BE2C (cell line): ENCODE results near the gene LYRM4.

Source experiments
- DNase-seq: peaks from one replicate; pipeline ENCODE4 v3.0.0-alpha.2; 2020
- H3K27me3 ChIP-seq: fragments of 250-450 bp; sonication (Bioruptor Pico); 2 replicates; pipeline ENCODE4 v1.5.1; 2020; ENCODE audit warnings: mild to moderate bottlenecking
- H3K36me3 ChIP-seq: fragments of 250-450 bp; sonication (Bioruptor Pico); 2 replicates; pipeline ENCODE4 v1.5.1; 2020; ENCODE audit warnings: mild to moderate bottlenecking
- H3K4me1 ChIP-seq: fragments of 250-450 bp; sonication (Bioruptor Pico); 2 replicates; pipeline ENCODE4 v1.5.1; 2020
- H3K4me3 ChIP-seq: 2 replicates; pipeline ENCODE4 v1.5.1; 2011; ENCODE audit warnings: low read depth, low read length
- H3K9me3 ChIP-seq: fragments of 250-450 bp; sonication (Bioruptor Pico); 2 replicates; pipeline ENCODE4 v1.5.1; 2020
- CTCF ChIP-seq: IDR thresholded peaks from 2 replicates; pipeline ENCODE4 v1.5.1; 2012; ENCODE audit warnings: mild to moderate bottlenecking, low read depth, low read length

LYRM4 gene

GRCh38 chr6:5084781-5085647, 175.7 kb downstream of the LYRM4 start, which contains the start of gene PPP1R3G:
Gene PPP1R3G (plus strand): TSS chr6:5085341. CDS start chr6:5085486, 145 bp downstream.
- no peak for TF ChIP-seq CTCF
- H3K27me3 ChIP-seq, result peaks cover 39% of the 10 kb centered on the region
- peak; percentile 24 for DNase-seq

GRCh38 chr6:5084360-5084780, 176.4 kb downstream of the LYRM4 start:
- Histone ChIP-seq H3K4me1 (no peaks in the 10 kb centered on the region), H3K9me3 (no peaks in the 10 kb centered on the region), H3K4me3 (peak overlapping the region; percentile 45), H3K27me3 (peaks cover 39% of the 10 kb centered on the region), H3K36me3 (no peaks in the 10 kb centered on the region)
- no peak for TF ChIP-seq CTCF
- no peak for DNase-seq

More at GRCh38 chr6:5084781-5085647, 175.7 kb downstream of the LYRM4 start, which contains the start of gene PPP1R3G:
- Histone ChIP-seq H3K36me3 (no peaks in the 10 kb centered on the region), H3K9me3 (no peaks in the 10 kb centered on the region), H3K4me1 (no peaks in the 10 kb centered on the region), H3K4me3 (peak within 1 kb of the TSS; percentile 45)

GRCh38 chr6:5083813-5084359, 176.9 kb downstream of the LYRM4 start:
- no peak for DNase-seq
- Histone ChIP-seq H3K36me3 (no peaks in the 10 kb centered on the region), H3K9me3 (no peaks in the 10 kb centered on the region), H3K27me3 (peaks cover 39% of the 10 kb centered on the region), H3K4me1 (no peaks in the 10 kb centered on the region), H3K4me3 (no peak overlapping the region)
- no peak for TF ChIP-seq CTCF

- no peak overlapping the region for H3K4me3 ChIP-seq
- no peak for TF ChIP-seq CTCF
- no peaks in the 10 kb centered on the region for H3K4me1 ChIP-seq
- H3K36me3 ChIP-seq, result no peaks in the 10 kb centered on the region
- DNase-seq, result no peak
- H3K9me3 ChIP-seq, result no peaks in the 10 kb centered on the region
- H3K27me3 ChIP-seq, result peaks cover 39% of the 10 kb centered on the region
Measured at GRCh38 chr6:5083307-5083583, 177.5 kb downstream of the LYRM4 start.

- Histone ChIP-seq H3K9me3 (no peaks in the 10 kb centered on the region), H3K4me1 (no peaks in the 10 kb centered on the region), H3K27me3 (peaks cover 39% of the 10 kb centered on the region), H3K4me3 (no peak overlapping the region), H3K36me3 (no peaks in the 10 kb centered on the region)
- DNase-seq, result peak; percentile 45
- TF ChIP-seq CTCF, result no peak
Measured at GRCh38 chr6:5082487-5083306, 178.1 kb downstream of the LYRM4 start.
